Measurements from ENCODE around the gene RGS7.

GRCh38 chr1:240790856-240791255 is 566.1 kb downstream of the RGS7 start:
- no peak for TF ChIP-seq POLR2A (IDR thresholded peaks at IDR 0.05)
- TF ChIP-seq, protein P1, sequence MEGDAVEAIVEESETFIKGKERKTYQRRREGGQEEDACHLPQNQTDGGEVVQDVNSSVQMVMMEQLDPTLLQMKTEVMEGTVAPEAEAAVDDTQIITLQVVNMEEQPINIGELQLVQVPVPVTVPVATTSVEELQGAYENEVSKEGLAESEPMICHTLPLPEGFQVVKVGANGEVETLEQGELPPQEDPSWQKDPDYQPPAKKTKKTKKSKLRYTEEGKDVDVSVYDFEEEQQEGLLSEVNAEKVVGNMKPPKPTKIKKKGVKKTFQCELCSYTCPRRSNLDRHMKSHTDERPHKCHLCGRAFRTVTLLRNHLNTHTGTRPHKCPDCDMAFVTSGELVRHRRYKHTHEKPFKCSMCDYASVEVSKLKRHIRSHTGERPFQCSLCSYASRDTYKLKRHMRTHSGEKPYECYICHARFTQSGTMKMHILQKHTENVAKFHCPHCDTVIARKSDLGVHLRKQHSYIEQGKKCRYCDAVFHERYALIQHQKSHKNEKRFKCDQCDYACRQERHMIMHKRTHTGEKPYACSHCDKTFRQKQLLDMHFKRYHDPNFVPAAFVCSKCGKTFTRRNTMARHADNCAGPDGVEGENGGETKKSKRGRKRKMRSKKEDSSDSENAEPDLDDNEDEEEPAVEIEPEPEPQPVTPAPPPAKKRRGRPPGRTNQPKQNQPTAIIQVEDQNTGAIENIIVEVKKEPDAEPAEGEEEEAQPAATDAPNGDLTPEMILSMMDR (IDR thresholded peaks at IDR 0.05): no peak

Data from Peyer's patch (tissue), 4 donors.